Progenitor cell of endocrine pancreas (in vitro differentiated cells): ENCODE results near the gene GJD3. TPM values are rescaled to one million over a fixed set of nuclear protein-coding genes. Genes with fewer than 3 reads are reported as not detected.

ENCODE experiments used
- DNase-seq: peaks from one replicate; pipeline ENCODE4 v3.0.0; 2021; ENCODE audit warnings: low spot score; ENCODE audit not compliant: unreplicated experiment
- H3K27ac Mint-ChIP-seq: 2 replicates; pipeline ENCODE4 v1.8.0; 2021; ENCODE audit warnings: mild to moderate bottlenecking, moderate library complexity, mixed read lengths
- H3K27me3 Mint-ChIP-seq: 2 replicates; pipeline ENCODE4 v1.8.0; 2021; ENCODE audit warnings: mixed read lengths
- H3K36me3 Mint-ChIP-seq: 2 replicates; pipeline ENCODE4 v1.8.0; 2022; ENCODE audit warnings: mixed read lengths; ENCODE audit not compliant: insufficient read depth
- H3K4me1 Mint-ChIP-seq: 2 replicates; pipeline ENCODE4 v1.8.0; 2021; ENCODE audit warnings: low read depth, mixed read lengths
- H3K4me3 Mint-ChIP-seq: 2 replicates; pipeline ENCODE4 v1.8.0; 2021; ENCODE audit warnings: low read depth, mild to moderate bottlenecking, moderate library complexity, mixed read lengths
- H3K9me3 Mint-ChIP-seq: 2 replicates; pipeline ENCODE4 v1.8.0; 2021; ENCODE audit warnings: low read depth, mixed read lengths
- total RNA-seq: library from RNA; stranded (reverse); gene quantifications from 2 replicates; pipeline ENCODE4 v1.2.1, GENCODE V29; 2021
- TF ChIP-seq, protein P1 (sequence below): fragments of 200-600 bp; sonication (generic); IDR thresholded peaks from one replicate; pipeline ENCODE4 v1.5.0; 2021; ENCODE audit warnings: antibody characterized with exemption, mild to moderate bottlenecking; ENCODE audit not compliant: unreplicated experiment

GJD3 gene
- total RNA-seq, 1 donor from 2014 or later: not detected

DNA sequence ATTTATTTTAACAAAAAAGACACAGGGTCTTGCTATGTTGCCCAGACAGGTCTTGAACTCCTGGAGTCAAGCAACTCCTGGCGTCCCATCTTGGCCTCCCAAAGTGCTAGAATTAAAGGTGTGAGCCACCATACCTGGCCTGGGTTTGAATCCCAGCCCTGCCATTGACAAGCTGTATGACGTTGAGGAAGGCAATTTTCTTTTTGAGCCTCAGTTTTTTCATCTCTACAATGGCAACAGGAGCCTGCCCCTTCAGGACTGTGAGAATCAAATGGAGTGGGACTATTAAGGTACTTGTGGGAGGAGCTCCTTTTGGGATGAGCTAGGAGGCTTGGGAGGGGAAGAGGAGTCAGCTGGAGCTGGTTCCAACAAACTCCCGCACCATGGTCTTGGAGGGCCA, 49.3 kb downstream of the GJD3 start:
- DNase-seq: no peak
- Mint-ChIP-seq H3K27ac (no peak overlapping the region), H3K4me1 (peaks cover 68% of the 10 kb centered on the region)

DNA sequence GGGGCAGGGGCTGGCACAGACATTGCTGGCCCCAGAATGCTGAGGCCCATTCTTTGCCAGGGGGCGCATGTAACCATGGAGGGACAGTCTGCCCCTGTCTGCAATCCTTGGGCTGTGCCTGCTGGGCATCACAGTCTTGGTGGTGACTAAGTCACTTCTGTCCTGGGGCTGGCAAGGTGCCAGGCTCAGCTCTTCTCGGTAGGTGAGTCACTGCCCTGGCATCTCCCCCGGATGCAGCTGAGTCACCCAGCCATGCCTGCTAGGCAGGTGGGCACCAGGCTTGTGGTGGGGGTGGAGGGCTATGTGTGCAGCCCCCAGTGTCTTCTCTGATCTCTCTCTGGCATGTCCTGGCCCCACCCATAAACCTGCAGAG, 50.0 kb downstream of the GJD3 start:
- no peak for DNase-seq
- H3K27ac Mint-ChIP-seq: no peak overlapping the region
- H3K4me1 Mint-ChIP-seq: peaks cover 69% of the 10 kb centered on the region
- no peaks in the 10 kb centered on the region for H3K27me3 Mint-ChIP-seq
- H3K4me3 Mint-ChIP-seq: no peak overlapping the region
- no peaks in the 10 kb centered on the region for H3K9me3 Mint-ChIP-seq
- no peaks in the 10 kb centered on the region for H3K36me3 Mint-ChIP-seq
- TF ChIP-seq, protein P1, sequence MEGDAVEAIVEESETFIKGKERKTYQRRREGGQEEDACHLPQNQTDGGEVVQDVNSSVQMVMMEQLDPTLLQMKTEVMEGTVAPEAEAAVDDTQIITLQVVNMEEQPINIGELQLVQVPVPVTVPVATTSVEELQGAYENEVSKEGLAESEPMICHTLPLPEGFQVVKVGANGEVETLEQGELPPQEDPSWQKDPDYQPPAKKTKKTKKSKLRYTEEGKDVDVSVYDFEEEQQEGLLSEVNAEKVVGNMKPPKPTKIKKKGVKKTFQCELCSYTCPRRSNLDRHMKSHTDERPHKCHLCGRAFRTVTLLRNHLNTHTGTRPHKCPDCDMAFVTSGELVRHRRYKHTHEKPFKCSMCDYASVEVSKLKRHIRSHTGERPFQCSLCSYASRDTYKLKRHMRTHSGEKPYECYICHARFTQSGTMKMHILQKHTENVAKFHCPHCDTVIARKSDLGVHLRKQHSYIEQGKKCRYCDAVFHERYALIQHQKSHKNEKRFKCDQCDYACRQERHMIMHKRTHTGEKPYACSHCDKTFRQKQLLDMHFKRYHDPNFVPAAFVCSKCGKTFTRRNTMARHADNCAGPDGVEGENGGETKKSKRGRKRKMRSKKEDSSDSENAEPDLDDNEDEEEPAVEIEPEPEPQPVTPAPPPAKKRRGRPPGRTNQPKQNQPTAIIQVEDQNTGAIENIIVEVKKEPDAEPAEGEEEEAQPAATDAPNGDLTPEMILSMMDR: no peak

More for the DNA sequence above, 49.3 kb downstream of the GJD3 start:
- TF ChIP-seq, protein P1: no peak
- Mint-ChIP-seq H3K27me3 (no peaks in the 10 kb centered on the region), H3K36me3 (no peaks in the 10 kb centered on the region), H3K9me3 (no peaks in the 10 kb centered on the region), H3K4me3 (no peak overlapping the region)

DNA sequence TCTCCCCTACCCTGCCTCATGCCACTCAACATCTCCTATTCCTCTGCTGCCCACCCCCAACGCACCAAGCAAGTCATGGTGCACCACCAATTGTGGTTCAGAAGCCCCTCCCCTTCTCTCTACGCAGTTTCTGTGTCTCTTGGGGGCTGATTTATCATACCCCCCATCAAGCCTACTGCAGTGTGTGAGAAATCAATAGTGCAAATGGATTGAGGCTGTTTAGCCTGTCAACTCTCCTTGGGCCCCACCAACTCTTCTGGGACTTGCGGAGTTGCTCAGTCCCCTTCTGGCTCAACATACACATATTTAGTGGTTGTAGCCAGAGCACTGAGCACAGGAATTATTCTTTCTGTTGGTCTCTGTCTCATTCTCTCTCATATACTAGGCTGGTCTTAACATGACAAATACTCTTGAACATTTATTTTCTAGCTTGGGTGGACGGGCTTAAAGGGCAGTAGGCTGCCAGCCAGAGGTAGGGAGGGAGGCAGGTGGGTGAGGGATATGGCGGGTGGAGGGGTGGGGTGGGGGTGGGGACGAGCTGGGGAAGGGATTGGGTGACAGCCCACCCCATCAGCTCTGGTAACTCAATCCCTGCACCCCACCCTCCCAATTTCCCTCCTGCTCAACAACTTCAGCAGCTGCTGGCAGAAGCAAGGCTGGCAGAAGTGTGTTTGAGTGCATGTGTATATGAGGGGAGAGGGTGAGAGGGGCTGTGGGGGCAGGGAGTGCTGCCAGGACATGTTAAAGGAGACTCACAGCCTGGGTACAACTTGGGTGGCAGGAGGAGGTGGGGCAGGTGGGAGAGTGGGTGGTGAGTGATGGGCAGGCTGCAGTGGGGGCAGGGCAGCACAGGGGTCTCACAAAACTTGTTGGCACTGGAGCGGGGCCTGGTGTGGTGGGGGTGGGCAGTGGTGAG, 50.6 kb downstream of the GJD3 start:
- Mint-ChIP-seq H3K36me3 (no peaks in the 10 kb centered on the region), H3K4me3 (peak overlapping the region; percentile 49), H3K9me3 (no peaks in the 10 kb centered on the region), H3K27me3 (no peaks in the 10 kb centered on the region), H3K4me1 (peaks cover 70% of the 10 kb centered on the region), H3K27ac (peak overlapping the region; percentile 76)
- TF ChIP-seq, protein P1: no peak
- no peak for DNase-seq

Other genes starting within 250 kb of the GJD3 start
- gene MSL1, start 242.8 kb downstream of the GJD3 start, total RNA-seq: 137 and 143 TPM in 2 replicates
- 121 and 122 TPM in 2 replicates for gene CASC3, start 224.2 kb downstream of the GJD3 start, total RNA-seq
- gene RAPGEFL1, start 187.3 kb downstream of the GJD3 start, total RNA-seq: 17.0 and 18.3 TPM in 2 replicates
- 37.5 and 38.2 TPM in 2 replicates for gene WIPF2, start 145.4 kb downstream of the GJD3 start, total RNA-seq
- 35.7 and 38.5 TPM in 2 replicates for gene CDC6, start 76.9 kb downstream of the GJD3 start, total RNA-seq
- gene RARA, start 55.6 kb downstream of the GJD3 start, total RNA-seq: 50.8 and 51.3 TPM in 2 replicates
- gene TOP2A, start 53.2 kb upstream of the GJD3 start, total RNA-seq: 111 and 114 TPM in 2 replicates
- gene IGFBP4, start 78.7 kb upstream of the GJD3 start, total RNA-seq: 3.6 and 4.3 TPM in 2 replicates
- gene TNS4, start 136.9 kb upstream of the GJD3 start, total RNA-seq: not detected in 2 replicates
- gene CCR7, start 200.7 kb upstream of the GJD3 start, total RNA-seq: not detected in 2 replicates